ENCODE measurements around the gene PRDM13. TPM values are rescaled to one million over a fixed set of nuclear protein-coding genes. Genes with fewer than 3 reads are reported as not detected.
"Not testable (repeated sequence)": the region's sequence is repeated elsewhere in the genome, so short reads cannot be mapped to it uniquely, and the experiment has no call there.

Gene PRDM13
- total RNA-seq, 1 donor from 2014 or later, result not detected

DNA sequence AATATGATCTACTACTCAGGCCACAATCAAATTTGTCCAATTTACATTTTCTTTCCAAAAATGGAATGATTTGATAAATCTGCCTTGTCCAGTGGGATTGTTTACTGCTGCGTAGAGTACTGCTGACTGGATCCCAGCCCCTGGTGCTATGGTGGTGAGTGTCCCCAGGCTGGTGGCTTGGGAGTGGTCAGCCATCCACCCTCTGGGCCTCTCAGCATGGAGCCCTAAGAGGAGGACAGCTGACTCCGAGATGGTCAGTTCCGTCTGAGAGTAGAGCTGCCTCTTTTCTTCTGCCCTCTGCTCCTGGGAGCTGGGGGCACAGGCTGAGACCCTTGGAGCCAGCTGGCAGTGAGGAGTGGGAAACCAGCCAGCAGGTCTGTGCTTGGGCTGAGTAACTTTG, 22.7 kb downstream of the PRDM13 start:
- no peaks in the 10 kb centered on the region for H3K27me3 Mint-ChIP-seq (ENCODE audit: unreplicated experiment)
- H3K27ac Mint-ChIP-seq (ENCODE audit: unreplicated experiment), result no peak overlapping the region
- H3K4me3 Mint-ChIP-seq (ENCODE audit: unreplicated experiment), result no peak overlapping the region
- no peaks in the 10 kb centered on the region for H3K36me3 Mint-ChIP-seq (ENCODE audit: low read depth, unreplicated experiment)
- no peaks in the 10 kb centered on the region for H3K9me3 Mint-ChIP-seq (ENCODE audit: unreplicated experiment)
- DNase-seq (ENCODE audit: low spot score), result no peak
- no peaks in the 10 kb centered on the region for H3K4me1 Mint-ChIP-seq (ENCODE audit: unreplicated experiment)
- TF ChIP-seq, protein P1, sequence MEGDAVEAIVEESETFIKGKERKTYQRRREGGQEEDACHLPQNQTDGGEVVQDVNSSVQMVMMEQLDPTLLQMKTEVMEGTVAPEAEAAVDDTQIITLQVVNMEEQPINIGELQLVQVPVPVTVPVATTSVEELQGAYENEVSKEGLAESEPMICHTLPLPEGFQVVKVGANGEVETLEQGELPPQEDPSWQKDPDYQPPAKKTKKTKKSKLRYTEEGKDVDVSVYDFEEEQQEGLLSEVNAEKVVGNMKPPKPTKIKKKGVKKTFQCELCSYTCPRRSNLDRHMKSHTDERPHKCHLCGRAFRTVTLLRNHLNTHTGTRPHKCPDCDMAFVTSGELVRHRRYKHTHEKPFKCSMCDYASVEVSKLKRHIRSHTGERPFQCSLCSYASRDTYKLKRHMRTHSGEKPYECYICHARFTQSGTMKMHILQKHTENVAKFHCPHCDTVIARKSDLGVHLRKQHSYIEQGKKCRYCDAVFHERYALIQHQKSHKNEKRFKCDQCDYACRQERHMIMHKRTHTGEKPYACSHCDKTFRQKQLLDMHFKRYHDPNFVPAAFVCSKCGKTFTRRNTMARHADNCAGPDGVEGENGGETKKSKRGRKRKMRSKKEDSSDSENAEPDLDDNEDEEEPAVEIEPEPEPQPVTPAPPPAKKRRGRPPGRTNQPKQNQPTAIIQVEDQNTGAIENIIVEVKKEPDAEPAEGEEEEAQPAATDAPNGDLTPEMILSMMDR (IDR thresholded peaks at IDR 0.05; ENCODE audit: unreplicated experiment), result no peak

DNA sequence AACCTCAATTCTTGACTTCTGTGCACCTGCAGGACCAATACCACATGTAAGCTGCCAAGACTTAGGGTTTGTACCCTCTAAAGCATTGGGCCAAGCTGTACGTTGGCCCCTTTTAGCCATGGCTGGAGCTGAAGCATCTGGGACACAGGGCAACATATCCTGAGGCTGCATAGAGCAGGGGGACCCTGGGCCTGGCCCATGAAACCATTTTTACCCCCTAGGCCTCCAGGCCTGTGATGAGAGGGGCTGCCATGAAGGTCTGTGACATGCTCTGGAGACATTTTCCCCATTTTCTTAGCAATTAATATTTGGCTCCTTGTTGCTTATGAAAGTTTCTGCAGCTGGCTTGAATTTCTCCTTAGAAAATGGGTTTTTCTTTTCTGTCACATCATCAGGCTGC, 31.0 kb downstream of the PRDM13 start:
- H3K27ac Mint-ChIP-seq (ENCODE audit: unreplicated experiment), result no peak overlapping the region
- no peak overlapping the region for H3K4me3 Mint-ChIP-seq (ENCODE audit: unreplicated experiment)
- TF ChIP-seq, protein P1 (IDR thresholded peaks at IDR 0.05; ENCODE audit: unreplicated experiment), result no peak
- H3K4me1 Mint-ChIP-seq (ENCODE audit: unreplicated experiment), result no peaks in the 10 kb centered on the region
- H3K9me3 Mint-ChIP-seq (ENCODE audit: unreplicated experiment), result peaks cover 12% of the 10 kb centered on the region
- no peaks in the 10 kb centered on the region for H3K27me3 Mint-ChIP-seq (ENCODE audit: unreplicated experiment)
- no peak for DNase-seq (ENCODE audit: low spot score)
- H3K36me3 Mint-ChIP-seq (ENCODE audit: low read depth, unreplicated experiment), result peaks cover 4% of the 10 kb centered on the region

DNA sequence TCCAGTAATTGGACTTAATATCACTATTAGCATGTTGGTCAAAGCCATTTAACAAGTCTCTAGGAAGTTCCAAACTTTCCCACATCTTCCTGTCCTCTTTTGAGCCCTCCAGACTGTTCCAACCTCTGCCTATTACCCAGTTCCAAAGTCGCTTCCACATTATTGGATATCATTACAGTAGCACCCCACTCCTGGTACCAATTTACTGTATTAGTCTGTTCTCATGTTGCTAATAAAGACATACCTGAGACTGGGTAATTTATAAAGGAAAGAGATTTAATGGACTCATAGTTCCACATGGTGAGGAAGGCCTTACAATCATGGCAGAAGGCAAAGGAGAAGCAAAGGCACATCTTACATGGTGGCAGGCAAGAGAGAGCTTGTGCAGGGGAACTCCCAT, 31.7 kb downstream of the PRDM13 start:
- not testable (repeated sequence) for H3K27ac Mint-ChIP-seq (ENCODE audit: unreplicated experiment); DNase-seq (ENCODE audit: low spot score); H3K4me3 Mint-ChIP-seq (ENCODE audit: unreplicated experiment); H3K4me1 Mint-ChIP-seq (ENCODE audit: unreplicated experiment); H3K36me3 Mint-ChIP-seq (ENCODE audit: low read depth, unreplicated experiment); H3K27me3 Mint-ChIP-seq (ENCODE audit: unreplicated experiment)
- peaks cover 12% of the 10 kb centered on the region for H3K9me3 Mint-ChIP-seq (ENCODE audit: unreplicated experiment)

DNA sequence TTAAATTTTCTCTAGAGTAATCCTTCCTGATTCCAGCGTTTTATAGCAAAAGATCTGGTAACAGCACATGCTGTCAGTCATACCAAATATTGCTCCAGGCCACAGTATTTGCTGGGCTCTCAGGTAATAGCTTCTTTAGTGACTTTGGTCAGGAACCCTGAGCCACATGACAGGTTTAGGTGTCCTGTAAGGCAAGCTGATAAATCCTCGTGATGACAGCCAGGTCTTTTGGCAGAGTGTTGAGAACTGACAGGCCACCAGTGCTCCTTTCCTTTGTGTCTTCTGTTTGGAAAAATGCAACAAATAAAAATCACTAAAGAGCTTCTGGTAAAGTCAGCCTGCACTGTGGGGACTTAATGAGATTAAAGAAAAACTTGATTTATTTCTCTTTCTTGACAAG, 34.6 kb downstream of the PRDM13 start:
- Mint-ChIP-seq H3K9me3 (ENCODE audit: unreplicated experiment) (peaks cover 11% of the 10 kb centered on the region), H3K27me3 (ENCODE audit: unreplicated experiment) (no peaks in the 10 kb centered on the region), H3K4me3 (ENCODE audit: unreplicated experiment) (no peak overlapping the region), H3K36me3 (ENCODE audit: low read depth, unreplicated experiment) (peaks cover 4% of the 10 kb centered on the region), H3K4me1 (ENCODE audit: unreplicated experiment) (no peaks in the 10 kb centered on the region), H3K27ac (ENCODE audit: unreplicated experiment) (no peak overlapping the region)
- no peak for DNase-seq (ENCODE audit: low spot score)
- TF ChIP-seq, protein P1 (IDR thresholded peaks at IDR 0.05; ENCODE audit: unreplicated experiment), result no peak

DNA sequence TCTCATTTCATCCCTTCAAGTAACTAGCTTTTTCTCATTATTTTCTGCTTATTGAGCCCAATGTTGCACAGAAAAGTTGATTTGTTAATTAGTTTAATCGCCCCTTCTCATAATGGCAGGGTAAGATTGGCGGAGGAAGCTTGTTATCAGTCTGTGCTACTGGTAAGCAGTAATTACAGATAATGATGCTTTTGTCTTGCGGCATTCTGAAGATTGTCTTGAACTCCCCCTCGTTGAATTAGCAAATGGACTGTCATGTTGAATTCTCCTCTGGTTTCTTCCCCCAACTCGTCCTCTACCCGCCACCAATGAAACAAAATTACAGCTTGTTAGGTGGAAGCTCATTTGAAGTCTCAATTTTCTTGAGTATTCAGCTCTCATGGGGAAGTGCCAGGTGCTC, 39.4 kb downstream of the PRDM13 start:
- H3K4me1 Mint-ChIP-seq (ENCODE audit: unreplicated experiment), result no peaks in the 10 kb centered on the region
- H3K36me3 Mint-ChIP-seq (ENCODE audit: low read depth, unreplicated experiment), result no peaks in the 10 kb centered on the region
- H3K9me3 Mint-ChIP-seq (ENCODE audit: unreplicated experiment), result no peaks in the 10 kb centered on the region
- no peak for DNase-seq (ENCODE audit: low spot score)
- H3K4me3 Mint-ChIP-seq (ENCODE audit: unreplicated experiment), result no peak overlapping the region
- no peak overlapping the region for H3K27ac Mint-ChIP-seq (ENCODE audit: unreplicated experiment)
- H3K27me3 Mint-ChIP-seq (ENCODE audit: unreplicated experiment), result no peaks in the 10 kb centered on the region
- TF ChIP-seq, protein P1 (IDR thresholded peaks at IDR 0.05; ENCODE audit: unreplicated experiment), result no peak

DNA sequence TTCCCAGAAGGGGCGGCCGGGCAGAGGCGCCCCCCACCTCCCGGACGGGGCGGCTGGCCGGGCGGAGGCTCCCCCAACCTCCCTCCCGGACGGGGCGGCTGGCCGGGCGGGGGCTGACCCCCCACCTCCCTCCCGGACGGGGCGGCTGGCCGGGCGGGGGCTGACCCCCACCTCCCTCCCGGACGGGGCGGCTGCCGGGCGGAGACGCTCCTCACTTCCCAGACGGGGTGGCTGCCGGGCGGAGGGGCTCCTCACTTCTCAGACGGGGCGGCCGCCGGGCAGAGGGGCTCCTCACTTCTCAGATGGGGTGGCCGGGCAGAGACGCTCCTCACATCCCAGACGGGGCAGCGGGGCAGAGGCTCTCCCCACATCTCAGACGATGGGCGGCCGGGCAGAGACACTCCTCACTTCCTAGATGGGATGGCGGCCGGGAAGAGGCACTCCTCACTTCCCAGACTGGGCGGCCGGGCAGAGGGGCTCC, 43.5 kb downstream of the PRDM13 start:
- H3K4me1 Mint-ChIP-seq (ENCODE audit: unreplicated experiment); H3K4me3 Mint-ChIP-seq (ENCODE audit: unreplicated experiment); H3K27me3 Mint-ChIP-seq (ENCODE audit: unreplicated experiment); H3K9me3 Mint-ChIP-seq (ENCODE audit: unreplicated experiment); DNase-seq (ENCODE audit: low spot score); H3K36me3 Mint-ChIP-seq (ENCODE audit: low read depth, unreplicated experiment); H3K27ac Mint-ChIP-seq (ENCODE audit: unreplicated experiment): not testable (repeated sequence)
